GM23338 (cell line): ENCODE results near the gene RIMS3. TPM values are rescaled to one million over a fixed set of nuclear protein-coding genes. Genes with fewer than 3 reads are reported as not detected.
A peak's percentile ranks its signal among the peaks of the same experiment; 100 is the strongest.

ENCODE experiments used
- ATAC-seq: fragments of 200-7000 bp; cut with Tn5 transposase; 3 replicates; pipeline ENCODE4 v1.9.1; 2020
- DNase-seq: peaks from one replicate; pipeline ENCODE4 v3.0.0-alpha.2; 2015; ENCODE audit warnings: low spot score
- H2AFZ ChIP-seq: fragments of 200-600 bp; sonication (generic); 2 replicates; pipeline ENCODE4 v1.8.0; 2016; ENCODE audit warnings: antibody characterized with exemption, mild to moderate bottlenecking, moderate library complexity
- H3F3A ChIP-seq: fragments of 200-600 bp; sonication (generic); replicated peaks from 2 replicates; pipeline ENCODE4 v1.8.0; 2017; ENCODE audit warnings: antibody characterized with exemption, mixed run types, low read depth
- H3K27ac ChIP-seq: fragments of 200-600 bp; sonication (generic); 2 replicates; pipeline ENCODE4 v1.6.1; 2016; ENCODE audit warnings: low read depth
- H3K27me3 ChIP-seq: fragments of 200-600 bp; sonication (generic); 2 replicates; pipeline ENCODE4 v1.8.0; 2016; ENCODE audit warnings: mild to moderate bottlenecking, mixed run types, moderate library complexity; ENCODE audit not compliant: insufficient read depth
- H3K36me3 ChIP-seq: fragments of 200-600 bp; sonication (generic); 2 replicates; pipeline ENCODE4 v1.8.0; 2016; ENCODE audit warnings: mild to moderate bottlenecking; ENCODE audit not compliant: insufficient read depth
- H3K4me1 ChIP-seq: fragments of 200-600 bp; sonication (generic); 2 replicates; pipeline ENCODE4 v1.8.0; 2016; ENCODE audit warnings: mild to moderate bottlenecking, moderate library complexity; ENCODE audit not compliant: insufficient read depth
- H3K4me2 ChIP-seq: fragments of 200-600 bp; sonication (generic); 2 replicates; pipeline ENCODE4 v1.7.1; 2017; ENCODE audit warnings: mixed run types
- H3K4me3 ChIP-seq: fragments of 200-600 bp; sonication (generic); 2 replicates; pipeline ENCODE4 v1.6.1; 2016; ENCODE audit warnings: mixed run types
- H3K79me2 ChIP-seq: fragments of 200-600 bp; sonication (generic); replicated peaks from 2 replicates; pipeline ENCODE4 v1.8.0; 2017; ENCODE audit warnings: mild to moderate bottlenecking; ENCODE audit not compliant: insufficient read depth
- H3K9me2 ChIP-seq: fragments of 200-600 bp; sonication (generic); 2 replicates; pipeline ENCODE4 v1.8.0; 2017; ENCODE audit not compliant: insufficient read depth
- H4K20me1 ChIP-seq: fragments of 200-600 bp; sonication (generic); replicated peaks from 2 replicates; pipeline ENCODE4 v1.8.0; 2017; ENCODE audit warnings: mild to moderate bottlenecking; ENCODE audit not compliant: insufficient read depth
- H3K27ac Mint-ChIP-seq: 2 replicates; pipeline ENCODE4 v1.8.0; 2020; ENCODE audit warnings: inconsistent platforms, mild to moderate bottlenecking, moderate library complexity, mixed read lengths
- H3K27me3 Mint-ChIP-seq: 3 replicates; pipeline ENCODE4 v1.8.0; 2022; ENCODE audit warnings: low read depth, mild to moderate bottlenecking, moderate library complexity, mixed read lengths, inconsistent platforms; ENCODE audit not compliant: insufficient read depth, poor library complexity
- H3K36me3 Mint-ChIP-seq: 3 replicates; pipeline ENCODE4 v1.8.0; 2021; ENCODE audit warnings: low read depth, mild to moderate bottlenecking, inconsistent platforms, moderate library complexity, mixed read lengths
- H3K4me1 Mint-ChIP-seq: 3 replicates; pipeline ENCODE4 v1.8.0; 2020; ENCODE audit warnings: mild to moderate bottlenecking, inconsistent platforms, mixed read lengths
- H3K4me3 Mint-ChIP-seq: 3 replicates; pipeline ENCODE4 v1.8.0; 2021; ENCODE audit warnings: moderate library complexity, mild to moderate bottlenecking, inconsistent platforms, mixed read lengths
- H3K9me3 Mint-ChIP-seq: 3 replicates; pipeline ENCODE4 v1.8.0; 2020; ENCODE audit warnings: moderate library complexity, mild to moderate bottlenecking, inconsistent platforms, mixed read lengths
- ETS1 ChIP-seq: IDR thresholded peaks from 2 replicates; pipeline ENCODE4 v1.6.1; 2016; ENCODE audit warnings: antibody characterized with exemption
- EZH2 ChIP-seq: fragments of 200-600 bp; sonication (generic); IDR thresholded peaks from one replicate; pipeline ENCODE4 v1.8.0; 2017; ENCODE audit warnings: antibody characterized with exemption, mild to moderate bottlenecking, low read depth; ENCODE audit not compliant: unreplicated experiment
- EZH2phosphoT487 ChIP-seq: fragments of 200-600 bp; sonication (generic); IDR thresholded peaks from one replicate; pipeline ENCODE4 v1.8.1; 2018; ENCODE audit warnings: antibody characterized with exemption; ENCODE audit not compliant: unreplicated experiment
- REST ChIP-seq: IDR thresholded peaks from one replicate; pipeline ENCODE4 v1.6.1; 2018; ENCODE audit warnings: antibody characterized with exemption; ENCODE audit not compliant: unreplicated experiment
- STAT1 ChIP-seq: IDR thresholded peaks from one replicate; pipeline ENCODE4 v1.6.1; 2016; ENCODE audit warnings: antibody characterized with exemption; ENCODE audit not compliant: unreplicated experiment
- ZNF114 ChIP-seq: fragments of 250-450 bp; sonication (Bioruptor Pico); IDR thresholded peaks from 2 replicates; pipeline ENCODE4 v1.5.0; 2020; ENCODE audit warnings: mild to moderate bottlenecking, moderate library complexity
- ZNF331 ChIP-seq: fragments of 250-450 bp; sonication (Bioruptor Pico); IDR thresholded peaks from 2 replicates; pipeline ENCODE4 v1.5.0; 2020; ENCODE audit warnings: low read depth, mild to moderate bottlenecking, moderate library complexity
- ZNF462 ChIP-seq: fragments of 250-450 bp; sonication (Bioruptor Pico); IDR thresholded peaks from 2 replicates; pipeline ENCODE4 v1.5.0; 2020; ENCODE audit warnings: mild to moderate bottlenecking, moderate library complexity
- polyA plus RNA-seq: library from polyadenylated mRNA; unstranded; fragments of >200 nt; fragmentation: Nextera tagmentation; extraction: Ambion mirVana; gene quantifications from 2 replicates; pipeline ENCODE4 v1.2.1, GENCODE V29; 2016
- total RNA-seq: library from RNA; depleted of rRNA; stranded (reverse); fragments of >200 nt; shearing (Covaris generic); gene quantifications from 2 replicates; pipeline ENCODE4 v1.2.3, GENCODE V29; 2014

Gene RIMS3
- total and polyA plus RNA-seq, 2 experiments from 2014 or later, result 8.7 to 27.2 TPM

DNA sequence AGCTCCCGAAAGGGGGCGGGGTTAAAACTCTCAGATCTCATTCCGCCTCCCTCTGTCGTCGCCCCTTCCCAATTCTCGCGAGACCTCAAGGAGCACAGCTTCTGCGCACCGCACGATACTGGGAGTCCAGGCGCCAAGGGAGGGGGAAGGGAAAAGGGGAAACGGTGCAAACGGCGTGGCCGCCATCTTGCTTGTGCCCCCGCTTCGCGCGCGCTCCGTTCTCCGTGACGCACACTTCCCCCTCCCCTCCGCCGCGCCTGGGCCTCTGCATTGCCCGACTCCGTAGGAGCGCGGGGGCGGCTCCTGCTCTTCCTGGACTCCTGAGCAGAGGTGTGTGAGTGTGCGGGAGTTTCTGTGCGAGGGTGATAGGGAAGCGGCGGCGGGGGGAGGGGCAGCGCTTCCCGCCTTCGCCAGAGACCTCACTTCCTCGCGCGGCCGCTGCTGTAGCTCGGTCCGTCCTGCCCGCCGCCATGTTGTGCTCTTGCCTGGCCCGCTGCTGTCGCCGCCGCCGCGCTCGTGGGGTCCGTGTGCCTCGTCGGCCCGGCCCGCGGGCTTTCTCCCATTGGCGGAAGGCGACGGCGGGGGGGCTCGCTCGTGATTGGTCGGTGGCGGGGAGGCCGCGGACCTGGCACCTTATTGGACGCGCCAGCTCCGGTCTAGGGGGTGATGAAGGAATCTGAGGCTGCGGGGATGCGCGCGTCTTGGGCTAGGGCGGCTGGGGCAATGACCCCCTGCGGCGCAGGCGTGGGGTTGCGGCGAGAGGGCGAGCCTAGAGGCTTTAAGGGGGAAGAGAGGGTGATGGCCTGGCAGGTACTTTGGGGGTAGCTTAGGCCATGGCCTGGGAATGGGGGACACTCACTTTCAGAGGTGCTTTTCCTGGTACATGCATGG lies 26.3 kb upstream of the RIMS3 start, which contains the start of gene NFYC (continued):
- peak; percentile 26 for TF ChIP-seq REST
- TF ChIP-seq ETS1, result peak; percentile 58

GRCh38 chr1:40690771-40691537 lies 25.5 kb upstream of the RIMS3 start:
- H4K20me1 ChIP-seq, result peaks cover 21% of the 10 kb centered on the region
- Mint-ChIP-seq H3K4me3 (peak overlapping the region; percentile 89), H3K27me3 (peaks cover 10% of the 10 kb centered on the region), H3K9me3 (no peaks in the 10 kb centered on the region; the same call in 2 of the 3 replicates), H3K27ac (peak overlapping the region; percentile 97), H3K4me1 (peaks cover 38% of the 10 kb centered on the region), H3K36me3 (peaks cover 21% of the 10 kb centered on the region)
- H2AFZ ChIP-seq, result no peak overlapping the region
- H3K79me2 ChIP-seq, result peaks cover 67% of the 10 kb centered on the region
- H3K9me2 ChIP-seq, result no peaks in the 10 kb centered on the region
- no peaks in the 10 kb centered on the region for H3K27me3 ChIP-seq
- H3K4me2 ChIP-seq, result peak overlapping the region; percentile 85
- H3K4me3 ChIP-seq, result peak overlapping the region; percentile 69
- DNase-seq (no peak), ATAC-seq (no peak)
- TF ChIP-seq ZNF462 (CRISPR knock-in tag) (no peak), ZNF114 (no peak), EZH2phosphoT487 (no peak), STAT1 (no peak), ZNF331 (CRISPR knock-in tag) (no peak), EZH2 (no peak)
- peaks cover 30% of the 10 kb centered on the region for H3K4me1 ChIP-seq
- no peaks in the 10 kb centered on the region for H3K36me3 ChIP-seq
- 0 out of 2 replicates have a peak, but pooled peaks cover 3% of the 10 kb centered on the region for H3F3A ChIP-seq
- no peak overlapping the region for H3K27ac ChIP-seq
